Measurements from ENCODE around the gene RTP5.

DNA sequence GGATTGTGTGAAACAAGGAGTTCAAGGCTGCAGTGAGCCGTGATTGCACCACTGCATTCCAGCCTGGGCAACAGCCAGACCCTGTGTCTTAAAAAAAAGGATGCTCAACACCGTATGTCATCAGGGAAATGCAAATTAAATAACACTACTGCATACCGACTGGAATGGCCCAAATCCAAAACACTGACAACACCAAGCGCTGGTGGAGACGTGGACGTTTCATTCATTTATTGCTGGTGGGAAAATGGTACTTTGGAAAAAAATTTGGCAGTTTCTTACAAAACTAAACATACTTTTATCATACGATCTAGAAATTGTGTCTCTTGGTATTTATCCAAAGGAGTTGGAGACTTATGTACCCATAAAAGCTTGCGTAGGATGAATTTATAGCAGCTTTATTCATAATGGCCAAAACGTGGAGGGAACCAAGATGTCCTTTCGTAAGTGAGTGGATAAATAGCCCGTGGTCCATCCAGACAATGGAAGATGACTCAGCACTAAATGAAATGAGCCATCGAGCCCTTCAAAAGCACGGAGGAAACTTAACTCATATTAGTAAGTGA is 36.3 kb upstream of the RTP5 start:
- TF ChIP-seq POLR2A (IDR thresholded peaks at IDR 0.05) (no peak), POLR2AphosphoS5 (IDR thresholded peaks at IDR 0.05) (no peak)
- TF ChIP-seq, protein P1, sequence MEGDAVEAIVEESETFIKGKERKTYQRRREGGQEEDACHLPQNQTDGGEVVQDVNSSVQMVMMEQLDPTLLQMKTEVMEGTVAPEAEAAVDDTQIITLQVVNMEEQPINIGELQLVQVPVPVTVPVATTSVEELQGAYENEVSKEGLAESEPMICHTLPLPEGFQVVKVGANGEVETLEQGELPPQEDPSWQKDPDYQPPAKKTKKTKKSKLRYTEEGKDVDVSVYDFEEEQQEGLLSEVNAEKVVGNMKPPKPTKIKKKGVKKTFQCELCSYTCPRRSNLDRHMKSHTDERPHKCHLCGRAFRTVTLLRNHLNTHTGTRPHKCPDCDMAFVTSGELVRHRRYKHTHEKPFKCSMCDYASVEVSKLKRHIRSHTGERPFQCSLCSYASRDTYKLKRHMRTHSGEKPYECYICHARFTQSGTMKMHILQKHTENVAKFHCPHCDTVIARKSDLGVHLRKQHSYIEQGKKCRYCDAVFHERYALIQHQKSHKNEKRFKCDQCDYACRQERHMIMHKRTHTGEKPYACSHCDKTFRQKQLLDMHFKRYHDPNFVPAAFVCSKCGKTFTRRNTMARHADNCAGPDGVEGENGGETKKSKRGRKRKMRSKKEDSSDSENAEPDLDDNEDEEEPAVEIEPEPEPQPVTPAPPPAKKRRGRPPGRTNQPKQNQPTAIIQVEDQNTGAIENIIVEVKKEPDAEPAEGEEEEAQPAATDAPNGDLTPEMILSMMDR (IDR thresholded peaks at IDR 0.05) = no peak

Data from upper lobe of left lung (tissue), 4 donors.